ENCODE data around the gene MACROD1. TPM values are rescaled to one million over a fixed set of nuclear protein-coding genes. Genes with fewer than 3 reads are reported as not detected.

Gene MACROD1
- total RNA-seq, 2 donors from 2014 or later: 50.7 to 59.0 TPM

- Histone ChIP-seq H3K36me3 (no peaks in the 10 kb centered on the region), H3K27ac (no peak overlapping the region), H3K9me3 (no peaks in the 10 kb centered on the region), H3K4me3 (no peak overlapping the region), H3K4me1 (peaks cover 0 to 7% of the 10 kb centered on the region in 2 donors), H3K27me3 (no peaks in the 10 kb centered on the region)
- no peak for TF ChIP-seq CTCF (IDR thresholded peaks at IDR 0.05)
- no peak for DNase-seq (ENCODE audit: low spot score)
These were observed 27.5 kb downstream of the MACROD1 start for GRCh38 chr11:64138398-64138797.

DNA sequence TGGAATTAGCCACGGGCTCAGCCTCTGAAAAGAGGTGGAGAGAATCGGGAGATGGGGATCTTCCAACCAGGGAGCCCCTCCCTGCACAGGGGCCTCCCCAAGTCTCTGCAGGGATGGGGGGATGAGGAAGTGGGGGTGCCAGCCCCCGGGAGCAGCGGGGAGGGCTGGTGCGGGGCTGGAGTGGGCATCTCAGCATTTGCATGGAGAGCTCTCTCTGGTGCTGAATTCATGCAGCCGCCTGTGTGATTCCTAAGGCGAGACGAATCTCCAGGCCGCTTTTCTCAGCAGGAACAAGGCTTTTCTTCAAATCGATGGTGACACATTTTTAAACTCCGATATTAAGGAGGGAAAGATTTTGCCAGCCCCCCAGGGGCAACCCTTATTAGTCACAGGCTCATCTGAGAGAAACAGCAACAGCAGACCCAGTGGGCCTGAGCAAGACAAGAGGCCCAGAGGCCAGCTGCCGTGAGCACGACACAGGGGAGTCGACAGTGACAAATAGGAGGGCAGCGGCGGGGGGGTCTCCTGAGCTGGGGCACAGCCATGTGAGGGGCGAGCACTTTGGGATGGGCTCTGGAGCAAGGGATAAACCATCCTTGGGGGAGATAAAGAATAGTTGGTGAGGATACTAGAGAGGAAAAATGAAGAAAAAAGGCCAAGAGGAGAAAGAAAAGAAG, 29.0 kb downstream of the MACROD1 start:
- H3K27me3 ChIP-seq: no peaks in the 10 kb centered on the region
- no peak for TF ChIP-seq CTCF (IDR thresholded peaks at IDR 0.05)
- no peaks in the 10 kb centered on the region for H3K36me3 ChIP-seq
- peaks cover 0 to 19% of the 10 kb centered on the region in 2 donors for H3K4me1 ChIP-seq
- no peak for DNase-seq (ENCODE audit: low spot score)
- no peak overlapping the region for H3K27ac ChIP-seq
- H3K4me3 ChIP-seq: no peak overlapping the region
- H3K9me3 ChIP-seq: no peaks in the 10 kb centered on the region

DNA sequence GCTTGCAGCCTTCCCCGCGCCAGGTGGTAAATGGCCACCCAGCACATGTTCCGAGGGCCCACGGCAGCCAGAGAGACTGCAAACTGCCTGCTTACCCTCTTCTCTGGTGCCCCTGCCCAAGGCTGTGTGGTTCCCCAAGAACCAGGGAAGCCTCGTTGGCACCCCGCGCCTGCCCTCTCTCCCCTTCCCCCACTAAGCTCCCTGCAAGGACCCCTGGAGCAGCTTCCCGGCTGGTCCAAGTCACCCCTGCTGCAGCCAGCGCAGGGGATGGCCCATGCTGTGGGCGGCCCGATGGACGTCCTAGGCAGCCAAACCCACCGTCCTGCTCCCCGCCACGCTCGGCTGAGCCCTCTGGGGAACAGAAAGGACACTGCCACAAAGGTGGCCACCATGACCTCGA, 30.2 kb downstream of the MACROD1 start:
- no peak for DNase-seq (ENCODE audit: low spot score)
- H3K4me1 ChIP-seq: peaks cover 0 to 29% of the 10 kb centered on the region in 2 donors
- no peaks in the 10 kb centered on the region for H3K27me3 ChIP-seq
- H3K4me3 ChIP-seq: no peak overlapping the region
- H3K36me3 ChIP-seq: no peaks in the 10 kb centered on the region
- no peak overlapping the region for H3K27ac ChIP-seq
- TF ChIP-seq CTCF (IDR thresholded peaks at IDR 0.05): no peak
- no peaks in the 10 kb centered on the region for H3K9me3 ChIP-seq

GRCh38 chr11:64134963-64135362, 30.9 kb downstream of the MACROD1 start:
- H3K27ac ChIP-seq: no peak overlapping the region
- TF ChIP-seq CTCF (IDR thresholded peaks at IDR 0.05): no peak

DNA sequence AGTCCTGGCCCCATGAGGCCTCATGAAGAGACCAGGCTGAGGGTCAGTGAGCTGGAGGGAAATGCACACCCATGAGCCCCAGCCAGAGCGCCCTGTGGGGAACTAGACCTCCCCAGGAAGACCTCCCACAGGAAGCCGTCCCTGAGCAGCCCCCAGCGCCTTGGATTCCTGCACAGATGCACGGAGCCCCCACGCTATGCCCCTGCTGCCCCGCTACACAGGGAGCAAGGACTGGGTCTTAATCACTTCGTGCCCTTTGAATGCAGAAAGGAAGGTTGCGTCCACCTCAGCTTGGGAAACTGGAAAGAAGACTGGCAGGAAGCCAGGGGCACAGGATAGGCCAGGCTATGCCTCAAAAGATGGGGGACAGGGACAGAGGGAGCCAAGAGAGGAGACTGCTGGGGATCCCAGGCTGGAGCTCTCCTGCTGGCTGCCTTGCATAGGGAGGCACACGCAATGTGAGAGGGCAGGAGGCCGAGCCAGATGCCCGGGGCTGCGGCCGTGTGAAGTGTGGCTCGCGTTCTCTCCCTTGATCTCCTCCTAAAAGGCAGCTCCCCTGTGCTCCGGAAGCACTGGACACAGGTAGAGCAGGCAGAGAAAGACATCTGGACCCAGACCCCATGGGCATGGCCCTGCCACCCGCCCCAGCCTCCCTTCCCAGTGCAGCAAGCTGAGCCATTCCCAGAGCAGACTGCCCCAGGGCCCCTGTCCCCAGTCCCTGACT, 32.8 kb downstream of the MACROD1 start:
- DNase-seq (ENCODE audit: low spot score): no peak
- no peak overlapping the region for H3K4me3 ChIP-seq
- H3K9me3 ChIP-seq: no peaks in the 10 kb centered on the region
- H3K36me3 ChIP-seq: no peaks in the 10 kb centered on the region
- peaks cover 0 to 32% of the 10 kb centered on the region in 2 donors for H3K4me1 ChIP-seq
- no peak for TF ChIP-seq CTCF (IDR thresholded peaks at IDR 0.05)
- H3K27me3 ChIP-seq: no peaks in the 10 kb centered on the region
- no peak overlapping the region for H3K27ac ChIP-seq

More at GRCh38 chr11:64134963-64135362, 30.9 kb downstream of the MACROD1 start:
- DNase-seq (ENCODE audit: low spot score): no peak
- Histone ChIP-seq H3K9me3 (no peaks in the 10 kb centered on the region), H3K4me3 (no peak overlapping the region), H3K27me3 (no peaks in the 10 kb centered on the region), H3K36me3 (no peaks in the 10 kb centered on the region), H3K4me1 (peaks cover 0 to 31% of the 10 kb centered on the region in 2 donors)
